Measurements from ENCODE around the gene SLIT3.

Gene SLIT3

GRCh38 chr5:168984135-168984675 is 316.7 kb downstream of the SLIT3 start:
- FAIRE-seq: no peak

- FAIRE-seq: no peak
These were observed 321.8 kb downstream of the SLIT3 start for GRCh38 chr5:168979135-168979534.

GRCh38 chr5:168978500-168978899 is 322.4 kb downstream of the SLIT3 start:
- no peak for FAIRE-seq

- FAIRE-seq: no peak
These were observed 322.9 kb downstream of the SLIT3 start for GRCh38 chr5:168978015-168978414.

- no peak for FAIRE-seq
These were observed 324.5 kb downstream of the SLIT3 start for GRCh38 chr5:168976311-168976970.

GRCh38 chr5:168975331-168975730 is 325.6 kb downstream of the SLIT3 start:
- no peak for FAIRE-seq

- FAIRE-seq: no peak
These were observed 326.9 kb downstream of the SLIT3 start for GRCh38 chr5:168974082-168974481.

GRCh38 chr5:168972731-168973130 is 328.2 kb downstream of the SLIT3 start:
- no peak for FAIRE-seq

GRCh38 chr5:168971100-168971499 is 329.8 kb downstream of the SLIT3 start:
- FAIRE-seq: no peak

GRCh38 chr5:168969326-168969886 is 331.5 kb downstream of the SLIT3 start:
- FAIRE-seq: no peak

- no peak for FAIRE-seq
These were observed 332.9 kb downstream of the SLIT3 start for GRCh38 chr5:168967882-168968620.

GRCh38 chr5:168965638-168966037 is 335.3 kb downstream of the SLIT3 start:
- FAIRE-seq: no peak

GRCh38 chr5:168964182-168964581 is 336.8 kb downstream of the SLIT3 start:
- no peak for FAIRE-seq

GRCh38 chr5:168962306-168962705 is 338.6 kb downstream of the SLIT3 start:
- FAIRE-seq: no peak

- FAIRE-seq: no peak
These were observed 339.3 kb downstream of the SLIT3 start for GRCh38 chr5:168961681-168962080.

- FAIRE-seq: no peak
These were observed 340.4 kb downstream of the SLIT3 start for GRCh38 chr5:168960497-168960896.

- no peak for FAIRE-seq
These were observed 347.6 kb downstream of the SLIT3 start for GRCh38 chr5:168953351-168953750.

GRCh38 chr5:168952196-168952595 is 348.7 kb downstream of the SLIT3 start:
- no peak for FAIRE-seq

- no peak for FAIRE-seq
These were observed 349.2 kb downstream of the SLIT3 start for GRCh38 chr5:168951769-168952168.

GRCh38 chr5:168951356-168951755 is 349.6 kb downstream of the SLIT3 start:
- no peak for FAIRE-seq

GRCh38 chr5:168950241-168950951 is 350.5 kb downstream of the SLIT3 start:
- no peak for FAIRE-seq

GRCh38 chr5:168948746-168949145 is 352.2 kb downstream of the SLIT3 start:
- FAIRE-seq: no peak

- no peak for FAIRE-seq
These were observed 353.6 kb downstream of the SLIT3 start for GRCh38 chr5:168947212-168947868.
